ENCODE results near the gene CEP164. TPM values are rescaled to one million over a fixed set of nuclear protein-coding genes. Genes with fewer than 3 reads are reported as not detected.

Gene CEP164
- total RNA-seq, 1 donor from 2014 or later = 32.8 TPM

DNA sequence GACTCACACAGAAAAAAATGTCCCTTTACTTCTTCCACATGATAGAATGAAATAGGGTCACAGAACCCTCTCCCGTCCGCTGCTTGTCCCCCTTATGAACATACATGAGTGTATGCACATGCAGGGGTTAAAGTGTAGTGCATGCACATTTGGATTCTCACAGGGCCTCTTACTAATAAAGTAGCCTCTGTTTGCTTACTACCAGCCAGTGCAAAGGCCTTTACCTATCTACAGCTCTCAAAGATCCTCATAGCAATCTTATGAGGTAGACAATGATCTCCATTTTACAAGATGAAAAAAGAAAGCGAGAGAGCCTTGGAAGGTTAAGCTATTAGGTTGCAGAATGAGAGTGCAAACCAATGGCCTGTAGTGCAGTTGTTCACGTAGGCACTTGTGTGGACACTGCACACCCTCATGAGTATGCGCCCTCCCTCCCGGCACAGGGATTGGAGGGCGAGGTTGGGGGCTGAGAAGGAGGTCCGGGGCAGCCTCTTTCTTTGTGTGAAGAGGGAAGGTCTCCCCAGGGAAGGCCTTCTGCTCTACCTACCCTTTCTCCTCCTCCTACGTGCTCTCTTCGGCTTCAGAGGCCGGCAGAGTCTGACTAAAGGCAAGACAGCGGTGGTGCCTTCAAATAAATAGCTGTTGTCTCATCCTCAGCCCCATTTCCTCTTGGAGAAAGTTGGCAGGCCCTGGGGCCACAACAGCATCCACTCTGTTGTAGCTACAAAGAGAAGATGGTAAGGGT, 91.3 kb downstream of the CEP164 start:
- intact Hi-C loops (cut with micrococcal nuclease) = no loop called here

DNA sequence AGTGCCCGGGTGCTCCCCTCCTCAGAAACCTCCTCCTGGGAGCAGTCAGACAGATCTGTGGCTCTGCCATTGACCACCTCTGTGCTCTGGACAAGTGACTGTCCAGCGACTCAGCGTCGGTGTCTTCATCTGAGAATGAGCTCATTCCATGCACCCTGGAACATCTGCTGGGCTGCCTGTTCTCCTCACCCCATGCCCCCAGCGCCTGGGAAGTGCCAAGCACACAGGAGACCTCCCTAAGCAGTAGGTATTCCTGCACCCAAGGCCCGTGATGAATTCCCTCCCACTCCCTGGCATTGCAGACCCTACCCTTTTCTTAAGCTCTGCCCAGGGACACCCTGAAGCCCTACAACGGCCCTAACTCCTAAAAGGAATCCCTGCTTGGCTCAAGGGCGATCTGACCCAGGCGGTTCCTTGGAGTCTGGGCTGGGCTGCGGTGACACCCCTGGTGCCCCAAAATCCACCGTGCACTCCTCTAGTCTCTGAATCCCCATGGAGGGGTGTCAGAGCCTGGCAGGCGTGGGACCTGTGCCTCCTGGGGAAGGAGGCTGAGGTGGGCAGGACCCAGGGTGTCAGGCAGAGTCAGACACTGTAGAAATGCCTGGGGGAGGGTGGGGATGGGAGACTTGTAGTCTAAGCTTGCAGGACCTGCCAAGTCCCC, 92.0 kb downstream of the CEP164 start:
- intact Hi-C loops (cut with micrococcal nuclease) = no loop called here

DNA sequence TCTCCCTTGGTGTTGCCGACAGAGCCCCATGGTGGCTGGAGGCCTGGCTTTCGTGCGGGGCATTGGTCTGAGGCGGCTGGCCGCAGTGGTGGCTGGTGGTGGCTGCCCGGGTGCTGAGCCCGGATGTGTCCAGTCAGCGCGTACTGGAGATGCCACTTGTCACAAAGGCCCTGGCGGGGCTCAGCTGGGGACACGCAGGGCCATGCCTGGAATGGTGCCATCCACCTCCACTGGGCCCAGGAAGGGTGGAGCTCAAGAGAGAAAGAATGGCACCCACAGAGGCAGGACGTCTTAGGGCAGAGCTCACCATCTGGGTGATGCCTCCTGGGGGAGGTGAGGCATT, 92.5 kb downstream of the CEP164 start:
- intact Hi-C loops (cut with micrococcal nuclease) = no loop called here

DNA sequence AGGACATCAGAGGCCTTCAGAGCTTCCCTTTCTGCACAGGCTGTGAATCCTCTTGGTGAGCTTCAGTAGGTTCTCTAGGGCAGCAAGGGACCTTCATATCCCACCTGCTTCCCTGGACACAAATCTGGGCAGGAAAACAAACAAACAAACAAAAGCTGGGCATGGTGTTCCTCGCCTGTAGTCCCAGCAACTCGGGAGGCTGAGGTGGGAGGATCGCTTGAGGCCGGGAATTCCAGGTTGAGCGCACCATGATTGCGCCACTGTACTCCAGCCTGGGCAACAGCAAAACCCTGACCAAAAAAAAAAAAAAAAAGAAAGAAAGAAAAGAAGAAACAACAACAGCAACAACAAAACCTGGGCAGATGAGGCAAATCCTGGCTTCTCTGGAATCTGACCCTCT, 92.9 kb downstream of the CEP164 start:
- intact Hi-C loops (cut with micrococcal nuclease) = no loop called here

DNA sequence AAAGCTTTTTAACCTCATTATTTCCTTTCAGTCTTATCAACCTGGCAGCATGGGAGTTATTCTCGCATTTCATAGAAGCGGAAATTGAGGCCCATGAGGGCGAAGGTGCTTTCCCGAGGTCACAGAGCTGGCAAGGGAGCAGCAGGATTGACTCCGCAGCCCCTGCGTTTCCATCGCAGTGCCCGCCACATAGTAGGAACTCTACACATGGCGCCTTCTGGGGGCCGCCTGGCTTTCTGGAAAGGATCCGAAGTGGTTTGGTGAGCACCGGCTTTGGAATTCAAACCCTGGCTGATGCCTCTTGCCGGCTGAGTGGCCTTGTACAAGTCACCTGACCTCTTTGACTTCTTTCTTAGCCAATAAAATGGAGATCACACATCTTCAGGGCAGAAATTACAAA, 93.4 kb downstream of the CEP164 start:
- intact Hi-C loops (cut with micrococcal nuclease) = no loop called here

DNA sequence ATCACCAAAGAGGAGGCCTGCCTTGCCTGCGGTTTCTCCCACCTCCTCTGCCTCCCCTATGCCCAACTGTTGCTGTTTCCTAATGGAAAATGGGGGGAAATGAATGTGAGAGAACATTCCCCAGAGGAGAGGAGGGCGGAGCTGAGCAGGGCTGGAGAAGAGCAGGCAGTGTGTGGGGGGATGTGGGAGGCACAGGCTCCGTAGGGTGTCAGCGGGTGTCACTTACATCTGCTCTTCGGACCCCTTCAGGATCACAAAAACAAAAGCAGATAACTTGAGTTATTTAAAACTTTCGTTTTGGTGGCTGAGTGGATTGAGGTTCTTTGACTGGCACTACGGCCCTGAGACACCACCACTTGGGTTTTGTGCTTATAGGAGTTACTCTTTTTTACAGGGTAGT, 93.8 kb downstream of the CEP164 start:
- intact Hi-C loops (cut with micrococcal nuclease) = no loop called here

DNA sequence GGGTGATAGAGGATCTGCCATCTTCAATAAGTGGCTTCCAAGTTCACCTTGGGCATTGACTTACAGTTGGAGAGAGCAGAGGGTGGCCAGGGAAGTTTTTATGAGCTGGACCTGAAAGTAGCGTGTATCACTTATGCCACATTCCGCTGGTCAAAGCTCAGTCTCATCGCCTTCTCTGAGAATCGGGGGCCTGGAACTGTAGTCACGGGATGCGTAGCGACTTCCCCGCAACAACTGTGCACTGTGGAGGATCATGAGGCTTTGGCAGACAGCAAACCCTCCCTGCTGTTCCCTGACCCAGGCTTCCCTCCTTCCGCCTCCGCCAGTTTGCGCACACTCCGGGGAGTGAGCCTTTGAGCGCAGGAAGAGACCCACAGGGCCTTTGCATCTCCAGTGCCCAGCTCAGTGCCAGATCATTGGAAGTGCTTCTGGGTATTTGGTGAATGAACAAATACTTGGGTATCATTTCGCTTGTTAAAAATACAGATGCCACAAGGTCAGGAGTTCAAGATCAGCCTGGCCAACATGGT, 95.5 kb downstream of the CEP164 start:
- intact Hi-C loops (cut with micrococcal nuclease) = no loop called here

DNA sequence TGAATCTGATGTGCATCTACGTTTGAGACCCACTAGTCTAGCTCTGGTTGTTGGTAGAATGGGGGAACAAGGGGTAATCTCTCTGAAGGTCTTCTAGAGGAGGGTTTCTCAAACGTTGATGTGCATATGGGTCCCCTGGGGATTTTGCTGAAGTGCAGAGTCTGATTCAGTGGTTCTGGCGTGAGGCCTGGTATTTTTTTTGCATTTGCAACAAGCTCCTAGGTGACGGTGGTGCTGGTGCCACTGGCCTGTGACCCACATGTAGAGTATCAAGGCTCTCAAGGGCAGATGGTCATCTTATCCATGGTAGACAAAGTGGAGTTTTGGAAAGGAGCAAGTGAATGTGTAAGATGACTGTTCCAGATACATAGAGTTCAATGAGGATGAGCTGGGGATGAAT, 97.1 kb downstream of the CEP164 start:
- intact Hi-C loops (cut with micrococcal nuclease) = loop anchor here (5.0 kb wide), 1 partner anchor 628 kb away; no protein-coding TSS in a partner anchor

DNA sequence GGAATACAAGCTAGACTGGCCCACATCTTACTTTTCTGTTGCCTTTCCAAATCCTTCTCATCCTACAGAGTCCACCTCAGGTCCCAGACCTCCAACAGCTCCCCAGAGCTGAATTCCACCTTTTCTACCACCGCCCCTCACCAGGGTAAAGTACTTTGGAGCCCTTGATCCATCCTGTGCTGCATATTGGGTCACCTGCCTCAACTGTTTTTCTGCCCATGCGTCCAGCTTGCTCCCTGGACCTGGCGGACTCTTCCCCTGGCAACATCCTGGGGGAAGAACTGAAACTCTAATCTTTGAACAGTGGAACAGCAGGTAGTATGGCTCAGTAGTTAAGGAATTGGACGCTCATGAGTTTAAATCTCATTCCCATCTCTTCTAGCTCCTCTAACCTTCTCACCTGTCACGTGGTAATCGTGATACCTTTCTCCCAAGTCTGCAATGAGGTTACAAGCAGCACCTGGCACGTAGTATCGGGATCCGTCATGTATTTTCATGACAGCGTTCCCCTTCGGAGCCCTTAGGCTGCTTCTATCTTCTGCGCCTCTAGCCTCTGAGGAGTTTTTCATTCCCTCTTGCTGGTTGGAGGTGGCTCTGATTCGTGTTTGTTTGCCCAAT, 98.1 kb downstream of the CEP164 start:
- intact Hi-C loops (cut with micrococcal nuclease) = loop anchor here (1.0 to 5.0 kb wide), 5 partner anchors 54 to 627 kb away; no protein-coding TSS in a partner anchor

DNA sequence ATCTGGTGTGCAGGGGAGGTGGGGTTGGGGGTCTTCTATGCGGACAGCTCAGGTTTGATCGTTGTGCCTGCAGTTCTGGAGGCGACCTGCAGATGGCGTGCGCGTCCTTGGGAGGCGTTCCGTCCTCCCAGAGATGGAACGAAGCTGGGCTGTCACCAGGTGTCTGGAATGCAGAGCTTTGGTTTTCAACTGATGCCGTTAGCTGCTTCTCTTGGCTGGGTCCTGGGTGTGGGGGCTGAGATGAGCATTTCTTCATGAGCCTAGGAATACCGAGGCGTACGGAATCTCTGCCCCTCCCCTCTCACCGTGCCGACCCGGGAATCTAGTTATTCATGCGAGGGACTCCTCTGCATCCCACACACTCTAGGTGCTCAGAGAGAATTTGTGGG, 98.6 kb downstream of the CEP164 start:
- intact Hi-C loops (cut with micrococcal nuclease) = loop anchor here (1.0 to 5.0 kb wide), 5 partner anchors 53 to 626 kb away; no protein-coding TSS in a partner anchor

DNA sequence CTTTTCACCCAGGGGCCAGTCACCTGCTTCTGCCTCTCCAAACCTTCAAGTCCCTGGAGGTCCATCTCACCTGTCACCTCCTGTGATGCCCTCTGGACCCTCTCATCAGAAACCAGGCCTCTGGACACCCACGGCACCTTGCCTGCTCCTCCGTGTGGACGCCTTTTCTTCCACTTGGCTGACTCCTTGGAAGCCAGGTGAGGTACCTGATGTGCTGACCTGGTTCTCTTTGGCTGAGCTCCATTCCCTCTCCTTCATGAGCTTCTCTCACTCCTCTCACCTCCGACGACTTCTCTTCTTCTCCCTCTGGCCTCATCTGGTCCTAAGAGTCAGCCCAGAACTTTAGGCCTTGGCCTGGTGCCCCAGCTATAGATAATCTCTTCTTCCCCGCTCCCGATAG, 99.3 kb downstream of the CEP164 start:
- intact Hi-C loops (cut with micrococcal nuclease) = loop anchor here (1.0 to 5.0 kb wide), 5 partner anchors 52 to 625 kb away; no protein-coding TSS in a partner anchor

DNA sequence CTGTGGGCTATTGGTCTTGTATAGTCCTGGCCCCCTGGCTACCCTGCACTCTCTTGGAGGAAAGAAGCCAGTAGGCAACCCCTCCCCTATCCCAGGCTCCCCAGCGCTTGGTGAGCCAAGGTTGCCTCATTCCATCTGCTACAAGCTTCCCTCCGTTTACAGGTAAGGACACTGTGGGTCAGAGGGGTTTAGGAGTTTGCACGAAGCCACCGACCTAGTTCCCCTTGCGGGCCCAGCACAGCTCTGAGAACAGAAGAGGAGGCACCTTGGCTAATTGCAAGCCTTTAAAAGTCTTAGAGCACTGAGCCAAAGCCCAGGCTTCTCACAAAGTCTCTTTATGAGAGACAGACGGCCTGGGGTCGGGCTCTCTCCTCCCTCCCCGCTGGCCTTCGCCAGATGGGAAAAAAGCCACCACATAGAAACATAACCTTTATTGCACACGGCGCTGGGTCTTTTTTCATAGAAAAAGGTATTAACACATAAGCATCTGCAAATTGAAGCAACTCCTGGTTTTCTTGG, 99.8 kb downstream of the CEP164 start:
- intact Hi-C loops (cut with micrococcal nuclease) = loop anchor here (2.0 to 5.0 kb wide), 2 partner anchors 523 to 625 kb away; no protein-coding TSS in a partner anchor

DNA sequence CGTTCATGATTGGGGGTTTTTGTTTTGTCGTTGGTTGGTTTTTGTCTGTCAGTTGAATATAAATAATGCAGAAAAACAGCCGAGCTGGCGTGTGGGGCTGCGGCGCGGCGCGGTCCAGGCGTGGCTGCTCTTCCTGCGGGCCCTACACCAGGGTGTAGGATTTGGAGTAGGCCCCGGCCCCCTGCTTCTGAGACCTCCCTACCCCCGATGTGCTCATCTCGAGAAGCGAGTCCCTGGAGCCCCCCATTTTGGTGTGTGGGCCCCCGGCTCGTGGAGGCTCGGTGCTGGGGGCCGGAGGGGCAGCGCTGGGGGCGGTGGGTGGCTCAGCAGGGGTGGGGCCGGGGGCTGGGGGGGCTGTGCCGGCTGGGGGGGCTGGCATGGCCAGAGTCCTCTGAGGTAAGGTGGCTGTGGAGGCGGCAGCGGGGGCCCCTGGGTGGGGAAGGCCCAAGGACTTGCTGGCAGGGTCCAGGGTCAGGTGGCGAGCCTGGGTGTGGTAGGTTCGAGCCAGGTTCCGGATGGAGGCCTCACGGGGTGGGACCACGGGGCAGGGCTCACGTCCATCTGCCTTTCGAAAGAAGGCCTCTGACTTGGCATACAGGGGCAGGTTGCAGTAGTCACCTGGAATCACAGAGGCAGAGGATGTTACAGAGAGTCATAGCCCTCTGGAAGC, 100.7 kb downstream of the CEP164 start:
- intact Hi-C loops (cut with micrococcal nuclease) = loop anchor here (5.0 kb wide), 1 partner anchor 624 kb away; no protein-coding TSS in a partner anchor

DNA sequence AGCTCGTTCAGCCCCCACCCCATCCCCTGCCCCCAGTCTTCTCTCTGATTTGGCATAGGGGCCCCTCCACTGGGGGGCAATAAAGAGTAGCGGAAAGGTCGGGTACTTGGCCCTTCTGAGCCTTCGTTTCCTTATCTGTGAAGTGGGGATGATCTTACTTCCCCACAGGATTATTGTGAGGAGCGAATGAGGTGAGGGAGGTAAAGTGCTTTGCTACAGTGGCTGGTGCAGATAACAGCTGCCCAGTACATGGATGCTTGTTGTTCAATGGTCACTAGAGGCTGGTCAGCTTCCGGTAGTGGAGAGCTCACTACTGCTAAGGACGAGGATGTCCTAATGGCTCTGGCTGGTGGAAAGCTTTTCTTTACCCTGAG, 101.2 kb downstream of the CEP164 start:
- intact Hi-C loops (cut with micrococcal nuclease) = loop anchor here (5.0 kb wide), 1 partner anchor 623 kb away; no protein-coding TSS in a partner anchor

DNA sequence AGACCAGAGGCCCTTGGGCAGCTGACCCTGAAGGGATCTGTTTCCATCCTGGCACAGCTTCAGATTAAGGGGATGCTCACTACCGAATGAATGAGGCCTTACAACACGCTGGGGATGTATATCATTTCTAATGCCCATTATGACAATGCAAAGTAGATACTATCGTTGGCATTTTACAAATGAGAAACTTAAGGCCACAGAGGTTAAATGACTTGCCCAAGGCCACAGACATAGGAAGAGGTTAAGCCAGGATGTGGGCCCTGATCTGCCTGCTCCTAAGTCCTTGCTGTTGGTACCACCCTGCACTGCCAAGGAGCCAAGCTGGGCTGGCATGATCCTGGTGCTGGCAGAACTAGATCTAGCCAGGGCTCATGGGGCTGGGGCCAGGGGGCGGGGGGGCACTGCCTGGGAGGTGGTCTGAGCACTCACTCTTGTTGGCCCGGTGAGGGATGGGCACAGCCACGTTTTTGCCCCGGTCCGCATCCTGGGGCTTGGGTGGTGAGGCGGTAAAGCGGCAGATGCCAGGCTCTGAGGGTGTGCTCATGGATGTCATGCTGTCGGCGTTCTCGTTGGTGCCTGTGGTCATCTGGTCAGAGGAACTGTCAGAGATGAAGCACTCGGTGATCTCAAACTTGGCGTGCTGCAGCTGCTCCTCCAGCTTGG, 102.8 kb downstream of the CEP164 start:
- intact Hi-C loops (cut with micrococcal nuclease) = no loop called here

DNA sequence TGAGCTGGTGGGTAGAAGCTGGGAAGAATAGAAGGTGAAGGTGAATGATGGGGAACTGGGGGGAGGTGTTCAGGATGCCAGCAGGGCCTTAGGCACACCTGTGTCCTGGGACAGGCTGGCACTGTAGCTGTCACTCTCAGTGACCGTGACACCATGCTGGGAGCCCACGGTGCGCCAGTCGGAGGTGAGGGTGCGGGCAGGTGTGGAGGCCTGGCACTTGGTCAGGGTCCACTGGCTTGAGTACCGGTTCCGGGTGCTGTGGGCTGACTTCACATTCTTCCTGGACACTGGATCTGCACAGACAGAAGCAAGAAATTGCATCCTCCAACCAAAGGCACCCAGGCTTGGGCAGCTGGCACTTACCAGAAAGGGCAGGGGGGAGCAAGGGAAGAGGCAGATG, 103.8 kb downstream of the CEP164 start:
- intact Hi-C loops (cut with micrococcal nuclease) = no loop called here

DNA sequence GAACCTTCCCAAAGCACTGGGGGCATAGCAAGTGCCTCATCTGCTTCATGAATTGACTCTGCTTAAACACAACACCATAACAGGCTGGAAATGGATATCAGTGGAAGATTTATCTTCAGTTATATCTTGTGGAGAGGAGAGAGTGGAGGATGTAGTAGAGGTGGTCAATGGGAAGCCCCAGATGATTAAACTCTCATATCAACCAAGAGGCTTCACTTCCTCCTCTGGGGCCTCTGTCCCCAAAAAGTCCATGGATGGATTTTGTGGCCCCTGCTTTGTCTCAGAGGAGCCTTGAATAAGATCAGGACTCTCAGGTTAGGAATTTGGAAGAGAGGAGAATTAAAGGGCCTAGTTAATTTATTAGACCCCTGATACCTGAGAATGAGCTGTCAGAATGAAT, 106.1 kb downstream of the CEP164 start:
- intact Hi-C loops (cut with micrococcal nuclease) = no loop called here

DNA sequence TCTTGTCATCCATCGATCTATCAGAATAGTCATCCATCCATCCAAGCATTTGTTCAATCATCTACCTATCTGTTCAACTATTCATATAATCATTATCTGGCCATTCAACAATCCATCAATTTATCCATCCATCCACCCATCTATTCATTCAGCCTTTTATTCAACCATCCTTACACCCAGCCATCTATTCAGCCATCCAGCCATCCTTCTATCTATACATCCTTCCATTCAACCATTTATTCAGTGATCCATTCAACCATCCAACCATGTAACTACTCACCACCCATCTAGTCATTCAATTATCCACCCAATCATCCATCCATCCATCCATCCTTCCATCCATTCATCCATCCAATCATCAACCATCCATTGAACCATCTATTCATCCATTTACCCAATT, 106.8 kb downstream of the CEP164 start:
- intact Hi-C loops (cut with micrococcal nuclease) = no loop called here

DNA sequence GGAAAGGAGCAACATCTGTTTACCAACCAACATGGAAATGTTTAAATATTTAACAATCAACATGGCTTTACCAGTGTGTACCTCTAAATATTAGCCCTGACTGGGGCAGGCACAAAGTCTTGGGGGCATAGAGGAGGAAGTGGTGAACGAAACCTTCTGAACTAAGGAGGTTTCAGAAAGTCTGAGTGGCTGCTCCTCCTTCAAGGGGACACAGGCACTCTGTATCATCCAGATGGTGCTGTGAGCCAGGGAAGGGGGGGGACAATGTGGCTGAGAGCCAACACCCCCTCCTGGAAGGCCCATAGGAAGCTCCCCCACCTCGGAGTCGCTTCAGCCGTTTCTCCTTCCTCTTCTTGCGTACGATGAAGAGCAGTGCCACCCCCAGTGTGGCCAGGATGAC, 107.7 kb downstream of the CEP164 start:
- intact Hi-C loops (cut with micrococcal nuclease) = no loop called here

DNA sequence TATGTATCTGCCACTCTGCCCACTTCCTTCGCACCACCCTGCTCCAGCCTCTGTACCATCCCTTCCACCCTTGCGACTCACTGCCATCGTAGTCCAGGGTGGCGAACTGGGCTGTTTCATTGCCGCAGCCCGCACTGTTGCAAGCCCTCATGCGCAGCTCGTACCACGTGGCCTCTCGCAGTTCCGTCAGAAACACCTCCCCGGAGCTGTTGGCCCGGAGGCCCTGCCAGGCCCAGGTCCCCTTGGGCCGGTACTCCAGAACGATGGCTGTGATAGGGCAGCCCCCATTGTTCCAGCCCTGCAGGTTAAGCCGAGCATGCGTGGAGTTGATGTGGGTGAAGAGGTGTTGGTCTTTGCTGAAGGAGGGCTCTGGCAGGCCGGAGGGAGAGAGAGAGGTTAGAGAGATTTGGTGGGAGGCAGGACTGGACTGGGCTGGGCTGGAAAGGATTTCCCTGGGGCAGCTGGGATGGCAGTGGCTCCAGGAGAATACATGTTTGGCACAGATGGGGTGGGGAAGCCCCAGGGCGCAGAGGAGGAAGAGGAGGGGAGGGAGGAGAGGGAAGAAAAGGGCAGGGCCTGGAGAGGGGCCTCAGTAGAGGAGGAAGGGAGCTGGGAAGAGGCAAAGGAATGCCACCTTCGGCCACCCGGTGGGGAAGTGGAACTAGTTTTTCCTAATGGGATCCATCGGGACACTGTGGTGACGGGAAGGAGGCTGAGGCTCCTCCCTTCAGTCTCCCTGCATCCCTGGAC, 109.6 kb downstream of the CEP164 start:
- intact Hi-C loops (cut with micrococcal nuclease) = no loop called here
